OCI-M1 (cell line): ENCODE data around the gene ALG12.

ENCODE experiments used
- DNase-seq: peaks from one replicate; lab custom pipeline; 2025; lab: John Stamatoyannopoulos, UW

Gene ALG12

GRCh38 chr22:49957826-49958365, 39.7 kb upstream of the ALG12 start:
- no peak for DNase-seq

- DNase-seq: no peak
Measured at GRCh38 chr22:49956914-49957825, 38.9 kb upstream of the ALG12 start.

- no peak for DNase-seq
Measured at GRCh38 chr22:49956418-49956770, 38.2 kb upstream of the ALG12 start.

GRCh38 chr22:49955581-49956417, 37.6 kb upstream of the ALG12 start:
- no peak for DNase-seq

GRCh38 chr22:49954991-49955580, 36.8 kb upstream of the ALG12 start:
- no peak for DNase-seq

- no peak for DNase-seq
Measured at GRCh38 chr22:49954354-49954753, 36.1 kb upstream of the ALG12 start.

GRCh38 chr22:49953680-49954344, 35.6 kb upstream of the ALG12 start:
- DNase-seq: no peak

- DNase-seq: no peak
Measured at GRCh38 chr22:49953027-49953679, 34.9 kb upstream of the ALG12 start.

GRCh38 chr22:49951986-49952896, 34.0 kb upstream of the ALG12 start:
- no peak for DNase-seq

- DNase-seq: no peak
Measured at GRCh38 chr22:49951678-49951985, 33.4 kb upstream of the ALG12 start.

GRCh38 chr22:49951000-49951677, 32.9 kb upstream of the ALG12 start:
- DNase-seq: no peak

GRCh38 chr22:49950396-49950994, 32.3 kb upstream of the ALG12 start:
- DNase-seq: no peak

GRCh38 chr22:49949914-49950292, 31.7 kb upstream of the ALG12 start:
- no peak for DNase-seq

- no peak for DNase-seq
Measured at GRCh38 chr22:49948958-49949913, 31.0 kb upstream of the ALG12 start.

GRCh38 chr22:49948116-49948957, 30.1 kb upstream of the ALG12 start:
- DNase-seq: no peak

- DNase-seq: no peak
Measured at GRCh38 chr22:49947296-49947622, 29.0 kb upstream of the ALG12 start.

- no peak for DNase-seq
Measured at GRCh38 chr22:49946612-49947295, 28.5 kb upstream of the ALG12 start.
